ENCODE results near the gene ITPK1. TPM values are rescaled to one million over a fixed set of nuclear protein-coding genes. Genes with fewer than 3 reads are reported as not detected.

ITPK1 gene
- total and polyA plus RNA-seq, 2 donors (not counting 3 experiments of a cell fraction or from before 2014, with no cell fraction given): 39.6 to 51.8 TPM

DNA sequence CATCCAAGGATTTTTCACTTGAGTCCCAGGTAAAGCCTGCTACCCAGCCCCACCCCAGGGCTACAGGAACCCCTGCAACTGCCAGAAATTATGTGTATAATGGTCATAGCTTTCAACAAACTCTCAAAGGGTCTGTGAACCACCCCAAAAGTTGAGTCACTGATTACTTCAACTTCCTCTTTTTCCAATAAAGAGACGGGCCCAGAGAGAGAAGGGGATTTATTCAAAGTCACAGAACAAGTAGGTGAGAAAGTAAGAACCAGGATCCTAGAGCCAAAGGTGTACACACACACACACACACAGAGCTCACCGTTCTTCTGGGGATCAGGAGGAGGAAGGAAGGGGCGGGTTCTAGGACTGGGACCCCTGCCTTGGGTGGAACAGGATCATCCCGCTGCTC lies 4.8 kb upstream of the ITPK1 start:
- no peak overlapping the region for H3K27ac ChIP-seq (ENCODE audit: insufficient read depth, low read depth, low read length)
- H3K4me2 ChIP-seq (ENCODE audit: insufficient read depth, low read length): no peak overlapping the region
- H3K27me3 ChIP-seq (ENCODE audit: control insufficient read depth in 2 of 2, insufficient read depth in 2 of 2, low read length in 2 of 2): no peaks in the 10 kb centered on the region
- TF ChIP-seq MAX (IDR thresholded peaks at IDR 0.05; ENCODE audit: insufficient read depth, insufficient read length) (no peak), JUN (IDR thresholded peaks at IDR 0.05; ENCODE audit: borderline replicate concordance, insufficient read depth, insufficient read length, low read depth) (no peak), EZH2 (IDR thresholded peaks at IDR 0.05; ENCODE audit: borderline replicate concordance, low read depth, low read length, severe bottlenecking) (no peak), POLR2A (IDR thresholded peaks at IDR 0.05; ENCODE audit: low read depth, low read length) (no peak), MYC (IDR thresholded peaks at IDR 0.05; ENCODE audit: low read depth, low read length) (no peak), GATA2 (IDR thresholded peaks at IDR 0.05; ENCODE audit: insufficient read depth, insufficient read length, low read depth, low read length) (no peak), POLR2AphosphoS5 (IDR thresholded peaks at IDR 0.05; ENCODE audit: insufficient read depth, low read depth, low read length) (no peak), FOS (IDR thresholded peaks at IDR 0.05; ENCODE audit: borderline replicate concordance, insufficient read depth, low read length) (no peak)
- TF ChIP-seq, protein P1, sequence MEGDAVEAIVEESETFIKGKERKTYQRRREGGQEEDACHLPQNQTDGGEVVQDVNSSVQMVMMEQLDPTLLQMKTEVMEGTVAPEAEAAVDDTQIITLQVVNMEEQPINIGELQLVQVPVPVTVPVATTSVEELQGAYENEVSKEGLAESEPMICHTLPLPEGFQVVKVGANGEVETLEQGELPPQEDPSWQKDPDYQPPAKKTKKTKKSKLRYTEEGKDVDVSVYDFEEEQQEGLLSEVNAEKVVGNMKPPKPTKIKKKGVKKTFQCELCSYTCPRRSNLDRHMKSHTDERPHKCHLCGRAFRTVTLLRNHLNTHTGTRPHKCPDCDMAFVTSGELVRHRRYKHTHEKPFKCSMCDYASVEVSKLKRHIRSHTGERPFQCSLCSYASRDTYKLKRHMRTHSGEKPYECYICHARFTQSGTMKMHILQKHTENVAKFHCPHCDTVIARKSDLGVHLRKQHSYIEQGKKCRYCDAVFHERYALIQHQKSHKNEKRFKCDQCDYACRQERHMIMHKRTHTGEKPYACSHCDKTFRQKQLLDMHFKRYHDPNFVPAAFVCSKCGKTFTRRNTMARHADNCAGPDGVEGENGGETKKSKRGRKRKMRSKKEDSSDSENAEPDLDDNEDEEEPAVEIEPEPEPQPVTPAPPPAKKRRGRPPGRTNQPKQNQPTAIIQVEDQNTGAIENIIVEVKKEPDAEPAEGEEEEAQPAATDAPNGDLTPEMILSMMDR (IDR thresholded peaks at IDR 0.05; ENCODE audit: extremely low read depth in 1 of 2, insufficient read depth in 1 of 2, low read depth in 1 of 2, low read length in 2 of 2): no peak
- H2AFZ ChIP-seq (ENCODE audit: low read depth, low read length): no peak overlapping the region
- H3K4me3 ChIP-seq (replicated peaks in 1 of 3; ENCODE audit: insufficient read depth in 1 of 3, low read depth in 1 of 3, low read length in 3 of 3): no peak overlapping the region
- no TSS peak for BruUV-seq (replicated peaks)
- no peaks in the 10 kb centered on the region for H3K79me2 ChIP-seq (ENCODE audit: control insufficient read depth, insufficient read depth, low read length)
- ChIA-PET CTCF (interaction anchor here (1.0 to 6.4 kb wide), 3 partner anchors 11 to 168 kb away, joined by 3 to 48 read pairs (median 4); no protein-coding TSS in a partner anchor), POLR2A (no interaction called here)
- intact Hi-C loops (cut with micrococcal nuclease): no loop called here
- H3K4me1 ChIP-seq (ENCODE audit: control insufficient read depth, extremely low read depth, insufficient read depth, low read length): peaks cover 4% of the 10 kb centered on the region
- H4K20me1 ChIP-seq (replicated peaks; ENCODE audit: control insufficient read depth, extremely low read depth, insufficient read depth, low read length): no peaks in the 10 kb centered on the region
- DNase-seq (ENCODE audit: low read depth, low spot score) (no peak), FAIRE-seq (no peak)
- H3K9me1 ChIP-seq (replicated peaks; ENCODE audit: control insufficient read depth, extremely low read depth, insufficient read depth, low read length): no peaks in the 10 kb centered on the region
- no peak overlapping the region for H3K9ac ChIP-seq (replicated peaks; ENCODE audit: extremely low read depth, insufficient read depth, low read length)
- dilution Hi-C loops (cut with MboI; ENCODE audit: extremely low pct_ligation_motif_present, low sequenced_read_pairs): no loop called here
- H3K9me3 ChIP-seq (replicated peaks; ENCODE audit: control insufficient read depth, insufficient read depth, low read length): no peaks in the 10 kb centered on the region
- no peaks in the 10 kb centered on the region for H3K36me3 ChIP-seq (ENCODE audit: control insufficient read depth in 2 of 2, extremely low read depth in 1 of 2, insufficient read depth in 2 of 2, low read length in 2 of 2)
